H1 (cell line): Measurements from ENCODE around the gene HLF.

Experiments
- CHD2 ChIP-seq: IDR thresholded peaks from 2 replicates; pipeline ENCODE4 v1.6.1; 2012; ENCODE audit warnings: low read length, improper control_type of control experiment
- CTCF ChIP-seq, 3 experiments: IDR thresholded peaks; 1 replicate in 2 of 3; 2 replicates in 1 of 3; pipeline versions ENCODE4 v1.5.1 to v1.6.1; 2011; ENCODE audit warnings: low read length in 3 of 3, mild to moderate bottlenecking in 3 of 3, inconsistent platforms in 2 of 3, low read depth in 1 of 3, moderate library complexity in 1 of 3; ENCODE audit not compliant: insufficient read depth in 1 of 3; ENCODE audit errors: control extremely low read depth in 1 of 3
- EZH2 ChIP-seq: fragments of 200-600 bp; sonication (generic); IDR thresholded peaks from 2 replicates; pipeline ENCODE4 v1.7.1; 2012; ENCODE audit warnings: low read depth, mild to moderate bottlenecking, moderate library complexity, low read length, inconsistent platforms; ENCODE audit not compliant: severe bottlenecking
- GABPA ChIP-seq: IDR thresholded peaks from 2 replicates; pipeline ENCODE4 v1.6.1; 2011; ENCODE audit warnings: mild to moderate bottlenecking, low read length, moderate library complexity, borderline replicate concordance; ENCODE audit not compliant: insufficient read depth
- MAX ChIP-seq: IDR thresholded peaks from 2 replicates; pipeline ENCODE4 v1.6.1; 2012; ENCODE audit warnings: inconsistent platforms
- POLR2A ChIP-seq, 2 experiments: IDR thresholded peaks; 1 replicate in 1 of 2; 2 replicates in 1 of 2; pipeline ENCODE4 v1.6.1; 2011; ENCODE audit warnings: low read depth in 2 of 2, low read length in 2 of 2, mild to moderate bottlenecking in 2 of 2; ENCODE audit errors: control extremely low read depth in 1 of 2
- RAD21 ChIP-seq, 2 experiments: IDR thresholded peaks in 1 of 2; conservative IDR thresholded peaks in 1 of 2; 2 replicates each; pipeline ENCODE4 v1.6.1; 2011; ENCODE audit warnings: low read depth in 2 of 2, low read length in 2 of 2, improper control_type of control experiment in 1 of 2, inconsistent platforms in 1 of 2, mild to moderate bottlenecking in 1 of 2, moderate library complexity in 1 of 2
- SUZ12 ChIP-seq: fragments of 200-600 bp; sonication (generic); IDR thresholded peaks from 2 replicates; pipeline ENCODE4 v1.6.1; 2012; ENCODE audit warnings: mild to moderate bottlenecking, inconsistent platforms, low read length, moderate library complexity, mixed read lengths

DNA sequence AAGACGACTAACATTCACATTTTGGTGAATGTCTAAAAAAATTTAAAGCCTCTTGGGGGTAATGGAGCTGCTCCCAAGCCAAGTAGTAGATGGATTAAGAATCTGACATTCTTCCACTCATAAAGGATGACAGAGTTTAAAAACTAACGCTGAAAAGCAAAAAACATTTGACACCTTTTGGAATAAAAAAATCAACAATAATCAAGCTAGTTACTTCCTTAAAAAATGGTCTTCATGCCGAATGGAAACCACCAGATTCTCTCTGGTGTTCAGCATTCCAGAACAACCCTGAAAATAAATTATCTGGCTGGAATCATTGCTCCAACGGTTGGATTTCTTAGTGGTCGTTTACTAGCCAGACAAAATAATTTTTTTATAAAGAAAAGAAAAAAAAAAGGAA lies 18.0 kb downstream of the HLF start:
- TF ChIP-seq SUZ12 (no peak), EZH2 (no peak), CTCF (IDR thresholded peaks at IDR 0.05; ENCODE audit: control extremely low read depth in 1 of 3, insufficient read depth in 1 of 3, low read depth in 1 of 3, low read length in 3 of 3) (no peak), POLR2A (IDR thresholded peaks at IDR 0.05; ENCODE audit: control extremely low read depth in 1 of 2, low read depth in 2 of 2, low read length in 2 of 2) (no peak), CHD2 (no peak), MAX (no peak), GABPA (no peak), RAD21 (IDR thresholded peaks at IDR 0.05 in 1 of 2, conservative IDR thresholded peaks at IDR 0.05 in 1 of 2; ENCODE audit: low read depth in 2 of 2, low read length in 2 of 2) (no peak)
